Thoracic aorta (tissue), 2 donors: ENCODE data around the gene MAP3K5. TPM values are rescaled to one million over a fixed set of nuclear protein-coding genes. Genes with fewer than 3 reads are reported as not detected.

Experiments used
- ATAC-seq: fragments of 150-250 bp; one replicate; pipeline ENCODE4 v1.8.0; 2017; ENCODE audit warnings: low read depth; ENCODE audit not compliant: insufficient number of reproducible peaks, low FRiP score
- DNase-seq: peaks from one replicate; pipeline ENCODE4 v3.0.0-alpha.2; 2020; ENCODE audit warnings: low spot score
- H3K27ac ChIP-seq, 2 donors: fragments of 200-600 bp; sonication (generic); 1 replicate in 1 of 2; 2 replicates in 1 of 2; pipeline ENCODE4 v1.5.1; 2016; ENCODE audit warnings: mild to moderate bottlenecking in 2 of 2, moderate library complexity in 2 of 2
- H3K27me3 ChIP-seq: fragments of 200-600 bp; sonication (generic); replicated peaks from 2 replicates; pipeline ENCODE4 v1.6.0; 2016; ENCODE audit warnings: mild to moderate bottlenecking; ENCODE audit not compliant: insufficient read depth
- H3K36me3 ChIP-seq: fragments of 200-600 bp; sonication (generic); one replicate; pipeline ENCODE4 v1.5.1; 2016
- H3K4me1 ChIP-seq, 2 donors: fragments of 200-600 bp; sonication (generic); 1 replicate in 1 of 2; 2 replicates in 1 of 2; pipeline versions ENCODE4 v1.5.1 to v1.6.0; 2016; ENCODE audit warnings: low read depth in 2 of 2, mild to moderate bottlenecking in 1 of 2; ENCODE audit not compliant: control insufficient read depth in 1 of 2
- H3K4me3 ChIP-seq: fragments of 200-600 bp; sonication (generic); 2 replicates; pipeline ENCODE4 v1.5.1; 2016; ENCODE audit warnings: mild to moderate bottlenecking
- H3K9me3 ChIP-seq: fragments of 200-600 bp; sonication (generic); 2 replicates; pipeline ENCODE4 v1.5.1; 2016
- total RNA-seq, 2 donors: library from RNA; depleted of rRNA; stranded (reverse); fragments of >200 nt; gene quantifications; one replicate each; pipeline versions ENCODE4 v1.1.0 to v1.2.3, GENCODE V29; 2016
- TF ChIP-seq, protein P1 (sequence below): fragments of 200-600 bp; sonication (generic); IDR thresholded peaks from one replicate; pipeline ENCODE4 v1.5.1; 2019; ENCODE audit warnings: antibody characterized with exemption

The MAP3K5 gene
- total RNA-seq, 2 donors from 2014 or later, result 73.6 to 101 TPM

GRCh38 chr6:136775081-136775480, 17.2 kb downstream of the MAP3K5 start:
- H3K36me3 ChIP-seq, result no peaks in the 10 kb centered on the region
- no peaks in the 10 kb centered on the region for H3K9me3 ChIP-seq
- H3K4me3 ChIP-seq, result peak overlapping the region; percentile 8
- TF ChIP-seq, protein P1, sequence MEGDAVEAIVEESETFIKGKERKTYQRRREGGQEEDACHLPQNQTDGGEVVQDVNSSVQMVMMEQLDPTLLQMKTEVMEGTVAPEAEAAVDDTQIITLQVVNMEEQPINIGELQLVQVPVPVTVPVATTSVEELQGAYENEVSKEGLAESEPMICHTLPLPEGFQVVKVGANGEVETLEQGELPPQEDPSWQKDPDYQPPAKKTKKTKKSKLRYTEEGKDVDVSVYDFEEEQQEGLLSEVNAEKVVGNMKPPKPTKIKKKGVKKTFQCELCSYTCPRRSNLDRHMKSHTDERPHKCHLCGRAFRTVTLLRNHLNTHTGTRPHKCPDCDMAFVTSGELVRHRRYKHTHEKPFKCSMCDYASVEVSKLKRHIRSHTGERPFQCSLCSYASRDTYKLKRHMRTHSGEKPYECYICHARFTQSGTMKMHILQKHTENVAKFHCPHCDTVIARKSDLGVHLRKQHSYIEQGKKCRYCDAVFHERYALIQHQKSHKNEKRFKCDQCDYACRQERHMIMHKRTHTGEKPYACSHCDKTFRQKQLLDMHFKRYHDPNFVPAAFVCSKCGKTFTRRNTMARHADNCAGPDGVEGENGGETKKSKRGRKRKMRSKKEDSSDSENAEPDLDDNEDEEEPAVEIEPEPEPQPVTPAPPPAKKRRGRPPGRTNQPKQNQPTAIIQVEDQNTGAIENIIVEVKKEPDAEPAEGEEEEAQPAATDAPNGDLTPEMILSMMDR, result no peak
- DNase-seq (no peak), ATAC-seq (no peak)
- H3K27me3 ChIP-seq, result no peaks in the 10 kb centered on the region
- peak overlapping the region in 1 of 2 donors; percentile 81 for H3K27ac ChIP-seq
- H3K4me1 ChIP-seq, result peaks cover 51 to 82% of the 10 kb centered on the region in 2 donors

- ATAC-seq, result no peak
- peaks cover 50 to 76% of the 10 kb centered on the region in 2 donors for H3K4me1 ChIP-seq
- peak overlapping the region; percentile 48 to 81 for H3K27ac ChIP-seq
- H3K4me3 ChIP-seq, result peak overlapping the region; percentile 8
- H3K27me3 ChIP-seq, result no peaks in the 10 kb centered on the region
- H3K9me3 ChIP-seq, result no peaks in the 10 kb centered on the region
- TF ChIP-seq, protein P1, result no peak
- H3K36me3 ChIP-seq, result no peaks in the 10 kb centered on the region
- DNase-seq, result no peak
These were observed 17.8 kb downstream of the MAP3K5 start for GRCh38 chr6:136774228-136775041.

DNA sequence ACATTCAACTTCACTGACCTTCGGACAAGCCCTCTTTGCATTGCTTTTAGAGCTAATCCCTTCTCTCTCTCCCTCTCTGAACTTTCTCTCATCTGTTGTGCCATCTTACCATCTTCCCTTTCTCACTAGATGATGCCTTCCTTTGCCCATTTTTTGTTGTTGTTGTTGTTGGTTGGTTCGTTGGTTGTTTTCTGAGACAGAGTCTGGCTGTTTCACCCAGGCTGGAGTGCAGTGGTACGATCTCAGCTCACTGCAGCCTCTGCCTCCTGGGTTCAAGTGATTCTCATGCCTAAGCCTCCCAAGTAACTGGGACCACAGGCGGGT, 18.8 kb downstream of the MAP3K5 start:
- H3K27me3 ChIP-seq, result no peaks in the 10 kb centered on the region
- DNase-seq (no peak), ATAC-seq (no peak)
- no peaks in the 10 kb centered on the region for H3K36me3 ChIP-seq
- no peaks in the 10 kb centered on the region for H3K9me3 ChIP-seq
- TF ChIP-seq, protein P1, result no peak
- H3K4me1 ChIP-seq, result peaks cover 50 to 69% of the 10 kb centered on the region in 2 donors
- H3K4me3 ChIP-seq, result peak overlapping the region; percentile 33
- peak overlapping the region; percentile 48 to 81 for H3K27ac ChIP-seq

GRCh38 chr6:136772685-136773472, 19.4 kb downstream of the MAP3K5 start:
- DNase-seq (no peak), ATAC-seq (peak; percentile 64)
- Histone ChIP-seq H3K36me3 (no peaks in the 10 kb centered on the region), H3K27me3 (no peaks in the 10 kb centered on the region), H3K9me3 (no peaks in the 10 kb centered on the region), H3K4me3 (peak overlapping the region; percentile 33), H3K4me1 (peaks cover 54 to 67% of the 10 kb centered on the region in 2 donors), H3K27ac (peak overlapping the region; percentile 48 to 81)
- TF ChIP-seq, protein P1, result no peak

DNA sequence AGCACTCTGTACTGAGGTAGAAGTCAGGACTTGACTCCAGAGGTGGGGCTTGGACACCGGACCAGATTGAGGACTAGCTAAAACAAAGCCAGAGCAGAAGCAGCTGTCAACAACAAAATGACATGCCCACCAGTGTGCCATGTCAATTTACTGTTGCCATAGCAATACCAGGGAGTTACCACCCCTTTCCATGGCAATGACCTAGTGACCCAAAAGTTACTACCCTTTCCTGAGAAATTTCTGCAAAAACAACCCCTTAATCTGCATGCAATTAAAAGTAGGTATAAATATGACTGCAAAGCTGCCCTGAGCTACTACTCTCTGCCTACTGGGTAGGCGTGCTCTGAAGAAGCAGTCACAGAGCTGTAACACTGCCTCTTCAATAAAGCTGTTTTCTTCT, 21.0 kb downstream of the MAP3K5 start:
- Histone ChIP-seq H3K4me3 (no peak overlapping the region), H3K4me1 (peaks cover 67 to 68% of the 10 kb centered on the region in 2 donors), H3K9me3 (no peaks in the 10 kb centered on the region), H3K27ac (no peak overlapping the region), H3K27me3 (no peaks in the 10 kb centered on the region), H3K36me3 (no peaks in the 10 kb centered on the region)
- ATAC-seq, result no peak
- TF ChIP-seq, protein P1, result no peak
- DNase-seq, result no peak
